ENCODE measurements around the gene RHOBTB3.
A peak's percentile ranks its signal among the peaks of the same experiment; 100 is the strongest.
"Not testable (repeated sequence)": the region's sequence is repeated elsewhere in the genome, so short reads cannot be mapped to it uniquely, and the experiment has no call there.

The RHOBTB3 gene

DNA sequence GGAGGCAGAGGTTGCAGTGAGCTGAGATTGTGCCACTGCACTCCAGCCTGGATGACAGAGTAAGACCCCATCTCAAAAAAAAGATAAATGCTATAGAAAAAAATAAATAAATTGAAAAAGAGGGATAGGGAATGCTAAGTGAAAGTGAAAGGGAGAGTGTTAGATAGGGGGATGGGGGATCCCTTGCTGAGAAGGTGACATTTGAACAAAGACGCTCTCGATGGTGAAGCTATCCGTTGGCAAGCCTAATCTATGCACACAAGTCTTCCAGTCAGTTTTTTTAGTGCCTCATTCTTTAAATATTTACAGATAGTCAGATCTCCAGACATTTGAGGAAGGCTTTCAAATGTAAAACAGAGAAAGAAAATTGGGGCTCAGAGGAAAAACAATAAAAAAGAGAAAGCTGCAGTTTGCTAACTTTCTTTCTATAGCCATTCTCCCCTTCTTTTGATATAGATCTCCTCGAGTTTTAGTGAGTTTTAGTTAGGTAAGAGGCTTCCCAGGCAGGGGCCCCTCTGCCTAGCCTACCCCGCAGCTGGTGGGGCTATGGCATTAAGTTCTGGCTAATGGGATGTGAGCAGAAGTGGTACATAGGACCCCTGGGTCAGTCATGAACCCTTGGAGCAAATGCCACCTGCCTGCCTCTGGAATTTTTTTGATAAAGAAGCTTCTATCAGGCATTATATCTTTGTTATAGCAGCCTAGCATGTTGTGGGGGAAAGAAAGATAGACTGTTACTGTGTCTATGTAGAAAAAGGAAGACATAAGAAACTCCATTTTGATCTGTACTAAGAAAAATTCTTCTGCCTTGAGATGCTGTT is 79.4 kb downstream of the RHOBTB3 start:
- TF ChIP-seq, protein P1, sequence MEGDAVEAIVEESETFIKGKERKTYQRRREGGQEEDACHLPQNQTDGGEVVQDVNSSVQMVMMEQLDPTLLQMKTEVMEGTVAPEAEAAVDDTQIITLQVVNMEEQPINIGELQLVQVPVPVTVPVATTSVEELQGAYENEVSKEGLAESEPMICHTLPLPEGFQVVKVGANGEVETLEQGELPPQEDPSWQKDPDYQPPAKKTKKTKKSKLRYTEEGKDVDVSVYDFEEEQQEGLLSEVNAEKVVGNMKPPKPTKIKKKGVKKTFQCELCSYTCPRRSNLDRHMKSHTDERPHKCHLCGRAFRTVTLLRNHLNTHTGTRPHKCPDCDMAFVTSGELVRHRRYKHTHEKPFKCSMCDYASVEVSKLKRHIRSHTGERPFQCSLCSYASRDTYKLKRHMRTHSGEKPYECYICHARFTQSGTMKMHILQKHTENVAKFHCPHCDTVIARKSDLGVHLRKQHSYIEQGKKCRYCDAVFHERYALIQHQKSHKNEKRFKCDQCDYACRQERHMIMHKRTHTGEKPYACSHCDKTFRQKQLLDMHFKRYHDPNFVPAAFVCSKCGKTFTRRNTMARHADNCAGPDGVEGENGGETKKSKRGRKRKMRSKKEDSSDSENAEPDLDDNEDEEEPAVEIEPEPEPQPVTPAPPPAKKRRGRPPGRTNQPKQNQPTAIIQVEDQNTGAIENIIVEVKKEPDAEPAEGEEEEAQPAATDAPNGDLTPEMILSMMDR (conservative IDR thresholded peaks at IDR 0.05; ENCODE audit: low read length), result no peak
- TF ChIP-seq EZH2phosphoT487 (IDR thresholded peaks at IDR 0.05; ENCODE audit: borderline replicate concordance), result no peak
- no peak overlapping the region for H3K9ac ChIP-seq (ENCODE audit: low read depth, low read length, poor library complexity, severe bottlenecking)
- H3F3A ChIP-seq (ENCODE audit: low read depth), result peaks cover 8% of the 10 kb centered on the region

DNA sequence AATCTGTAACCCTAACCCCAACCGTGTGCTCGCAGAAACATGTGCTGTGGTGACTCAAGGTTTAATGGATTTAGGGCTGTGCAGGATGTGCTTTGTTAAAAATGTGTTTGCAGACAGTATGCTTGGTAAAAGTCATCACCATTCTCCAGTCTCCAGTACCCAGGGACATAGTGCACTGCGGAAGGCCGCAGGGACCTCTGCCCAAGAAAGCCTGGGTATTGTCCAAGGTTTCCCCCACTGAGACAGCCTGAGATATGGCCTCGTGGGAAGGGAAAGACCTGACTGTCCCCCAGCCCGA is 79.9 kb downstream of the RHOBTB3 start:
- not testable (repeated sequence) for H3K4me3 ChIP-seq (ENCODE audit: low read length, poor library complexity, severe bottlenecking); H3K4me2 ChIP-seq (ENCODE audit: low read depth, low read length, poor library complexity, severe bottlenecking); H2AFZ ChIP-seq (ENCODE audit: low read length); H3K9me3 ChIP-seq (ENCODE audit: insufficient read depth, low read depth, low read length); H3K9ac ChIP-seq (ENCODE audit: low read depth, low read length, poor library complexity, severe bottlenecking); H3F3A ChIP-seq (ENCODE audit: low read depth); H3K27me3 ChIP-seq (ENCODE audit: insufficient read depth, low read length, poor library complexity, severe bottlenecking); H3K9me2 ChIP-seq (replicated peaks; ENCODE audit: low read depth, low read length)
- peaks cover 32% of the 10 kb centered on the region for H3K36me3 ChIP-seq (ENCODE audit: insufficient read depth, low read length)
- peaks cover 29% of the 10 kb centered on the region for H4K20me1 ChIP-seq (ENCODE audit: insufficient read depth, low read length, poor library complexity, severe bottlenecking)
- H3K4me1 ChIP-seq (ENCODE audit: insufficient read depth, low read length, poor library complexity, severe bottlenecking), result peaks cover 62% of the 10 kb centered on the region
- H3K79me2 ChIP-seq (ENCODE audit: insufficient read depth, low read length), result peaks cover 38% of the 10 kb centered on the region

More for the DNA sequence above, 79.4 kb downstream of the RHOBTB3 start:
- Histone ChIP-seq H2AFZ (ENCODE audit: low read length) (no peak overlapping the region), H3K9me2 (replicated peaks; ENCODE audit: low read depth, low read length) (no peaks in the 10 kb centered on the region), H3K4me1 (ENCODE audit: insufficient read depth, low read length, poor library complexity, severe bottlenecking) (peaks cover 57% of the 10 kb centered on the region), H3K9me3 (ENCODE audit: insufficient read depth, low read depth, low read length) (no peaks in the 10 kb centered on the region), H3K36me3 (ENCODE audit: insufficient read depth, low read length) (peaks cover 26% of the 10 kb centered on the region), H3K79me2 (ENCODE audit: insufficient read depth, low read length) (peaks cover 33% of the 10 kb centered on the region), H3K4me2 (ENCODE audit: low read depth, low read length, poor library complexity, severe bottlenecking) (no peak overlapping the region), H3K27me3 (ENCODE audit: insufficient read depth, low read length, poor library complexity, severe bottlenecking) (no peaks in the 10 kb centered on the region), H3K4me3 (ENCODE audit: low read length, poor library complexity, severe bottlenecking) (no peak overlapping the region), H4K20me1 (ENCODE audit: insufficient read depth, low read length, poor library complexity, severe bottlenecking) (peaks cover 24% of the 10 kb centered on the region)

DNA sequence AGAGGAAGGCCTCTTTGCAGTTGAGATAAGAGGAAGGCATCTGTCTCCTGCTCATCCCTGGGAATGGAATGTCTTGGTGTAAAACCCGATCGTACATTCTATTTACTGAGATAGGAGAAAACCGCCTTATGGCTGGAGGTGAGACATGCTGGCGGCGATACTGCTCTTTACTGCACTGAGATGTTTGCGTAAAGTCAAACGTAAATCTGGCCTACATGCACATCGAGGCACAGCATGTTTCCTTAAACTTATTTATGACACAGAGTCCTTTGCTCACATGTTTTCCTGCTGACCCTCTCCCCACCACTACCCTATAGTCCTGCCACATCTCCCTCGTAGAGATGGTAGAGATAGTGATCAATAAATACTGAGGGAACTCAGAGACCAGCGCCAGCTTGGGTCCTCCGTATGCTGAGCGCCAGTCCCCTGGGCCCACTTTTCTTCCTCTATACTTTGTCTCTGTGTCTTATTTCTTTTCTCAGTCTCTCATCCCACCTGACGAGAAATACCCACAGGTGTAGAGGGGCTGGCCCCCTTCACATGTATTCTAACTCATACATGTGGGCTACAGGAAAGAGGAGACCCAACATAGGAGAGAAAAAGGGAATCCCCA is 80.4 kb downstream of the RHOBTB3 start:
- peaks cover 43% of the 10 kb centered on the region for H3K79me2 ChIP-seq (ENCODE audit: insufficient read depth, low read length)
- not testable (repeated sequence) for H2AFZ ChIP-seq (ENCODE audit: low read length); H3K27me3 ChIP-seq (ENCODE audit: insufficient read depth, low read length, poor library complexity, severe bottlenecking); H3F3A ChIP-seq (ENCODE audit: low read depth); H3K4me3 ChIP-seq (ENCODE audit: low read length, poor library complexity, severe bottlenecking); H3K9me2 ChIP-seq (replicated peaks; ENCODE audit: low read depth, low read length); H3K9ac ChIP-seq (ENCODE audit: low read depth, low read length, poor library complexity, severe bottlenecking); H3K9me3 ChIP-seq (ENCODE audit: insufficient read depth, low read depth, low read length)
- peaks cover 34% of the 10 kb centered on the region for H4K20me1 ChIP-seq (ENCODE audit: insufficient read depth, low read length, poor library complexity, severe bottlenecking)
- H3K4me2 ChIP-seq (ENCODE audit: low read depth, low read length, poor library complexity, severe bottlenecking), result peak overlapping the region; percentile 49
- H3K4me1 ChIP-seq (ENCODE audit: insufficient read depth, low read length, poor library complexity, severe bottlenecking), result peaks cover 67% of the 10 kb centered on the region
- H3K36me3 ChIP-seq (ENCODE audit: insufficient read depth, low read length), result peaks cover 36% of the 10 kb centered on the region

DNA sequence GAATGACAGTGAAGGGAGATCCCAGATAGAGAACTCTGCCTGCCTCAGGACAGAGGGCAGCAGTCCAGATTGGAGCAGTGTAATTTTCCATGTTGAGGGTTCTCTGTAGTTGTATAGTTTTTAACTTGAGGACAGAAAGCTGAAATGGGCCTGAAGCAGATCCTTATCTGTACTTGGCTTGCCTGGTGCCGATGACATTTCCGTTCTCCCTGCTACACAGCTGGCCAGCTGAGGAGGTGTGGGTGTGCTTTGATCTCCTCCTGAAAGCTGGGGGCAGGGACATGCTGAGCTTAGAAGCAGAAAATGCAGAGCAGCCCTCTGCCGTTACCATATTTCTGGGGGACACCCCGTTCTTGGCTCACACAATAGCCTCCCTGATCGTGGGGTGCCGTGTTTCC is 80.9 kb downstream of the RHOBTB3 start:
- peak overlapping the region; percentile 49 for H3K4me2 ChIP-seq (ENCODE audit: low read depth, low read length, poor library complexity, severe bottlenecking)
- peaks cover 42% of the 10 kb centered on the region for H3K36me3 ChIP-seq (ENCODE audit: insufficient read depth, low read length)
- H3K4me3 ChIP-seq (ENCODE audit: low read length, poor library complexity, severe bottlenecking), result no peak overlapping the region
- H3K79me2 ChIP-seq (ENCODE audit: insufficient read depth, low read length), result peaks cover 48% of the 10 kb centered on the region
- H3K9me3 ChIP-seq (ENCODE audit: insufficient read depth, low read depth, low read length), result no peaks in the 10 kb centered on the region
- H3K27me3 ChIP-seq (ENCODE audit: insufficient read depth, low read length, poor library complexity, severe bottlenecking), result no peaks in the 10 kb centered on the region
- H3K9ac ChIP-seq (ENCODE audit: low read depth, low read length, poor library complexity, severe bottlenecking), result no peak overlapping the region
- H3K4me1 ChIP-seq (ENCODE audit: insufficient read depth, low read length, poor library complexity, severe bottlenecking), result peaks cover 72% of the 10 kb centered on the region
- H4K20me1 ChIP-seq (ENCODE audit: insufficient read depth, low read length, poor library complexity, severe bottlenecking), result peaks cover 39% of the 10 kb centered on the region
- H3K9me2 ChIP-seq (replicated peaks; ENCODE audit: low read depth, low read length), result no peaks in the 10 kb centered on the region
- peaks cover 8% of the 10 kb centered on the region for H3F3A ChIP-seq (ENCODE audit: low read depth)
- TF ChIP-seq, protein P1 (conservative IDR thresholded peaks at IDR 0.05; ENCODE audit: low read length), result no peak
- no peak for TF ChIP-seq EZH2phosphoT487 (IDR thresholded peaks at IDR 0.05; ENCODE audit: borderline replicate concordance)
- H2AFZ ChIP-seq (ENCODE audit: low read length), result no peak overlapping the region

DNA sequence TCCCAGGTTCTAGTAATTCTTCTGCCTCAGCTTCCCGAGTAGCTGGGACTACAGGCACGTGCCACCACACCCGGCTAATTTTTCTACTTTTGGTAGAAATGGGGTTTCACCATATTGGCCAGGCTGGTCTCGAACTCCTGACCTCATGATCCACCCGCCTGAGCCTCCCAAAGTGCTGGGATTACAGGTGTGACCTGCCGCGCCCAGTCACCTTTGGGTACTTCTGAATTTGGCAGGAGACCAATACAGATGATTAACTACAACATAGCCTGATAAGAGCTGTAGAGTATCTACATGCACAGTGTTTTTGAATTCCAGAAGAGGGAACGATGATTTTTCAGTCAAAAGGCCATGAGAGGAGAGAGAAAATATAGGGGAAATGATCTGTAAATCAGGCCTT is 81.9 kb downstream of the RHOBTB3 start:
- Histone ChIP-seq H3K4me1 (ENCODE audit: insufficient read depth, low read length, poor library complexity, severe bottlenecking) (peaks cover 77% of the 10 kb centered on the region), H4K20me1 (ENCODE audit: insufficient read depth, low read length, poor library complexity, severe bottlenecking) (peaks cover 49% of the 10 kb centered on the region), H3K4me2 (ENCODE audit: low read depth, low read length, poor library complexity, severe bottlenecking) (peak overlapping the region; percentile 49), H3K36me3 (ENCODE audit: insufficient read depth, low read length) (peaks cover 43% of the 10 kb centered on the region), H3K79me2 (ENCODE audit: insufficient read depth, low read length) (peaks cover 58% of the 10 kb centered on the region)
- H3K9me3 ChIP-seq (ENCODE audit: insufficient read depth, low read depth, low read length); H2AFZ ChIP-seq (ENCODE audit: low read length); H3K27me3 ChIP-seq (ENCODE audit: insufficient read depth, low read length, poor library complexity, severe bottlenecking); H3K4me3 ChIP-seq (ENCODE audit: low read length, poor library complexity, severe bottlenecking); H3F3A ChIP-seq (ENCODE audit: low read depth); H3K9ac ChIP-seq (ENCODE audit: low read depth, low read length, poor library complexity, severe bottlenecking); H3K9me2 ChIP-seq (replicated peaks; ENCODE audit: low read depth, low read length): not testable (repeated sequence)
